CD14-positive monocyte (primary cell): Measurements from ENCODE around the gene BCAR3. TPM values are rescaled to one million over a fixed set of nuclear protein-coding genes. Genes with fewer than 3 reads are reported as not detected.

Experiments used
- DNase-seq, 3 donors: peaks; one replicate each; pipeline ENCODE4 v3.0.0-alpha.2; 2011 to 2022
- H2AFZ ChIP-seq: 2 replicates; pipeline ENCODE4 v1.6.0; 2012; ENCODE audit warnings: mild to moderate bottlenecking, low read depth, low read length, inconsistent platforms; ENCODE audit not compliant: insufficient read depth, poor library complexity, severe bottlenecking
- H3K27ac ChIP-seq, 2 donors: 1 replicate in 1 of 2; 2 replicates in 1 of 2; pipeline ENCODE4 v1.5.1; 2012 to 2013; ENCODE audit warnings: low read length in 2 of 2, control low read depth in 1 of 2, inconsistent platforms in 1 of 2, low read depth in 1 of 2, mild to moderate bottlenecking in 1 of 2
- H3K27me3 ChIP-seq, 2 donors: one replicate each; pipeline versions ENCODE4 v1.6.0 to v1.6.1; 2011 to 2013; ENCODE audit warnings: low read length in 2 of 2; ENCODE audit not compliant: control insufficient read depth in 2 of 2, insufficient read depth in 2 of 2
- H3K36me3 ChIP-seq, 2 donors: replicated peaks in 1 of 2; 1 replicate in 1 of 2; 2 replicates in 1 of 2; pipeline versions ENCODE4 v1.5.1 to v1.6.1; 2012 to 2013; ENCODE audit warnings: low read length in 2 of 2, control low read depth in 1 of 2, inconsistent platforms in 1 of 2, mild to moderate bottlenecking in 1 of 2; ENCODE audit not compliant: insufficient read depth in 2 of 2, control insufficient read depth in 1 of 2
- H3K4me1 ChIP-seq, 2 donors: 1 replicate in 1 of 2; 2 replicates in 1 of 2; pipeline versions ENCODE4 v1.5.1 to v1.6.1; 2012 to 2013; ENCODE audit warnings: low read length in 2 of 2, control low read depth in 1 of 2, inconsistent platforms in 1 of 2, mild to moderate bottlenecking in 1 of 2, moderate library complexity in 1 of 2; ENCODE audit not compliant: insufficient read depth in 2 of 2, control insufficient read depth in 1 of 2
- H3K4me2 ChIP-seq: replicated peaks from 2 replicates; pipeline ENCODE3; 2012; ENCODE audit warnings: low read length, moderate library complexity, mild to moderate bottlenecking; ENCODE audit not compliant: poor library complexity, severe bottlenecking; ENCODE audit errors: extremely low read depth
- H3K4me3 ChIP-seq, 3 experiments: fragments of 200-600 bp in 1 of 3; sonication (generic) in 1 of 3; replicated peaks in 1 of 3; 1 replicate in 2 of 3; 2 replicates in 1 of 3; pipeline ENCODE4 v1.5.1; 2011 to 2013; ENCODE audit warnings: low read length in 3 of 3, mild to moderate bottlenecking in 3 of 3, control low read depth in 2 of 3, low read depth in 2 of 3, inconsistent platforms in 1 of 3, moderate library complexity in 1 of 3
- H3K79me2 ChIP-seq: 2 replicates; pipeline ENCODE4 v1.6.0; 2012; ENCODE audit warnings: mild to moderate bottlenecking, control low read depth, inconsistent platforms, low read length, moderate library complexity; ENCODE audit not compliant: insufficient read depth
- H3K9ac ChIP-seq: 2 replicates; pipeline ENCODE4 v1.6.0; 2017; ENCODE audit warnings: low read length, mild to moderate bottlenecking; ENCODE audit not compliant: insufficient read depth, poor library complexity, severe bottlenecking
- H3K9me3 ChIP-seq, 2 donors: replicated peaks in 1 of 2; 1 replicate in 1 of 2; 2 replicates in 1 of 2; pipeline versions ENCODE4 v1.5.1 to v1.6.1; 2012 to 2013; ENCODE audit warnings: low read length in 2 of 2, control low read depth in 1 of 2; ENCODE audit not compliant: control insufficient read depth in 1 of 2, insufficient read depth in 1 of 2
- H4K20me1 ChIP-seq: 2 replicates; pipeline ENCODE4 v1.6.0; 2012; ENCODE audit warnings: mild to moderate bottlenecking, low read length, control low read depth, moderate library complexity; ENCODE audit not compliant: insufficient read depth
- H3K27ac Mint-ChIP-seq, 7 donors: one replicate each; pipeline ENCODE4 v1.8.0; 2020; ENCODE audit warnings: mild to moderate bottlenecking in 7 of 7, mixed read lengths in 7 of 7, moderate library complexity in 6 of 7, inconsistent platforms in 2 of 7
- H3K27me3 Mint-ChIP-seq, 3 donors: one replicate each; pipeline ENCODE4 v1.8.0; 2021 to 2022; ENCODE audit warnings: low read depth in 3 of 3, mild to moderate bottlenecking in 3 of 3, mixed read lengths in 3 of 3, moderate library complexity in 3 of 3, inconsistent platforms in 1 of 3
- H3K36me3 Mint-ChIP-seq, 2 donors: one replicate each; pipeline ENCODE4 v1.8.0; 2020; ENCODE audit warnings: mixed read lengths in 2 of 2, inconsistent platforms in 1 of 2, mild to moderate bottlenecking in 1 of 2
- H3K4me1 Mint-ChIP-seq: one replicate; pipeline ENCODE4 v1.8.0; 2020; ENCODE audit warnings: mild to moderate bottlenecking, mixed read lengths
- H3K4me3 Mint-ChIP-seq, 2 donors: one replicate each; pipeline ENCODE4 v1.8.0; 2020; ENCODE audit warnings: mild to moderate bottlenecking in 2 of 2, mixed read lengths in 2 of 2, moderate library complexity in 1 of 2
- H3K9me3 Mint-ChIP-seq, 7 donors: one replicate each; pipeline ENCODE4 v1.8.0; 2020 to 2022; ENCODE audit warnings: mixed read lengths in 7 of 7, mild to moderate bottlenecking in 6 of 7, moderate library complexity in 6 of 7, inconsistent platforms in 2 of 7
- WGBS: methylation state at CpG from one replicate; pipeline ENCODE4 v1.1.5; 2013; ENCODE audit warnings: missing lambda C conversion rate; ENCODE audit not compliant: insufficient coverage; 5-methylcytosine and 5-hydroxymethylcytosine counted together
- intact Hi-C, 2 donors: fragments of 100-400 bp; cut with micrococcal nuclease; formaldehyde crosslinking; loops; one replicate each; pipeline versions ENCODE4 v1.15.0 to v1.15.1; 2023
- polyA plus RNA-seq, 3 donors: library from polyadenylated mRNA; depleted of rRNA in 1 of 3; unstranded in 2 of 3; stranded (reverse) in 1 of 3; fragments of 300-500 nt in 2 of 3; fragments of >200 nt in 1 of 3; fragmentation: Illumina TruSeq in 2 of 3; gene quantifications; 1 replicate in 2 of 3; 2 replicates in 1 of 3; pipeline ENCODE4 v1.2.3, GENCODE V29; 2012 to 2021
- TF ChIP-seq, protein P1 (sequence below): fragments of 200-600 bp; IDR thresholded peaks from one replicate; pipeline ENCODE4 v1.8.0; 2022; ENCODE audit warnings: antibody characterized with exemption, mild to moderate bottlenecking

Gene BCAR3
- polyA plus RNA-seq, 3 donors, result 0.05 to 0.41 TPM; not detected in 1

DNA sequence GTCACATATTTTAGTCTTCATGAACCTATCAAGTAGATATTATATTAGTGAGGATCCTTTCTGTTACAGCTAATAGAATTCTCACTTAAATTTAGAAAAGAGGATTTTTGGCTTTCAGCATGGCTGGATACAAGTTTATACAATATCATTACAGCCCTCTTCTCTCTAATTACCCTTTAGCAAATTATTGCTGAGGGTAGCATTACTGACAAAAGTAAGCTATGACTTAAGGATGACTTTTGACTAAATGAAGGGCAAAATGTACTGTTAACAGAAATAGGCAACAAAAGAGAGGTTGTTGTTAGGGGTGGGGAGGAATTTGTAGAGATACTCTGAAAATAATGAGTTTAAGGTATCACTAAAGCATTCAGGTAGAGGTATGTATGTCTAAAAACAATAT lies 148.0 kb downstream of the BCAR3 start:
- Histone ChIP-seq H4K20me1 (no peaks in the 10 kb centered on the region), H3K27me3 (no peaks in the 10 kb centered on the region), H2AFZ (no peak overlapping the region), H3K27ac (no peak overlapping the region), H3K4me2 (no peak overlapping the region), H3K4me3 (no peak overlapping the region), H3K9me3 (no peaks in the 10 kb centered on the region), H3K79me2 (no peaks in the 10 kb centered on the region), H3K36me3 (no peaks in the 10 kb centered on the region), H3K4me1 (no peaks in the 10 kb centered on the region), H3K9ac (no peak overlapping the region)
- Mint-ChIP-seq H3K4me1 (peaks cover 3% of the 10 kb centered on the region), H3K36me3 (peaks cover 0 to 3% of the 10 kb centered on the region in 2 donors), H3K9me3 (peaks cover 0 to 5% (median 0%) of the 10 kb centered on the region in 7 donors), H3K4me3 (no peak overlapping the region), H3K27me3 (no peaks in the 10 kb centered on the region), H3K27ac (no peak overlapping the region)
- TF ChIP-seq, protein P1, sequence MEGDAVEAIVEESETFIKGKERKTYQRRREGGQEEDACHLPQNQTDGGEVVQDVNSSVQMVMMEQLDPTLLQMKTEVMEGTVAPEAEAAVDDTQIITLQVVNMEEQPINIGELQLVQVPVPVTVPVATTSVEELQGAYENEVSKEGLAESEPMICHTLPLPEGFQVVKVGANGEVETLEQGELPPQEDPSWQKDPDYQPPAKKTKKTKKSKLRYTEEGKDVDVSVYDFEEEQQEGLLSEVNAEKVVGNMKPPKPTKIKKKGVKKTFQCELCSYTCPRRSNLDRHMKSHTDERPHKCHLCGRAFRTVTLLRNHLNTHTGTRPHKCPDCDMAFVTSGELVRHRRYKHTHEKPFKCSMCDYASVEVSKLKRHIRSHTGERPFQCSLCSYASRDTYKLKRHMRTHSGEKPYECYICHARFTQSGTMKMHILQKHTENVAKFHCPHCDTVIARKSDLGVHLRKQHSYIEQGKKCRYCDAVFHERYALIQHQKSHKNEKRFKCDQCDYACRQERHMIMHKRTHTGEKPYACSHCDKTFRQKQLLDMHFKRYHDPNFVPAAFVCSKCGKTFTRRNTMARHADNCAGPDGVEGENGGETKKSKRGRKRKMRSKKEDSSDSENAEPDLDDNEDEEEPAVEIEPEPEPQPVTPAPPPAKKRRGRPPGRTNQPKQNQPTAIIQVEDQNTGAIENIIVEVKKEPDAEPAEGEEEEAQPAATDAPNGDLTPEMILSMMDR, result no peak
- DNase-seq, result no peak
- intact Hi-C loops, result no loop called here

DNA sequence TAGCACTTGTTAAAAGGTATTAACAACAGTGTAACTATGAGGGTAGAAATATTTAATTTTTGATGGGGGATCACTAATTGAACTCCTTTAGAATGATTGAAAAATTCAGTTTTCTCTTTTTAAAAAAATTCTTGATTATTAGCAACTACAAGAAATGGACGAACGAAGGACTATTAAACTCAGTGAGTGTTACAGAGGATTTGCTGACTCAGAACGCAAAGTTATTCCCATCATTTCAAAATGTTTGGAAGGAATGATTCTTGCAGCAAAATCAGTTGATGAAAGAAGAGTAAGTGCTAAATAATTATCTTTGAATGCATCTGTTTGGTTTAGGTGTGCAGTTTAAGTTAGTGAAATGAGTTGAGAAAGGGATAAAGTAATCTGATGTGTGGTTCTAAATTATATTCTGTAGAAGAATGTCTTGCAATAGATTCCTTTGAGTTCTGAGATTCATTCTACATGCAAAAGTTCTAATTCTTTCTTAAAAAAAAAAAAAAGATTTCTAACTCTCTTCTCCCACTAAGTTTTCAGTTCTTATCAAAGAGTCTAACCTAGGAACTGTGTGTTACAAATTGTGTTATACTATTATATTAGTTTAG lies 148.8 kb downstream of the BCAR3 start:
- Histone ChIP-seq H3K9ac (no peak overlapping the region), H3K4me2 (no peak overlapping the region), H3K4me1 (no peaks in the 10 kb centered on the region), H3K27ac (no peak overlapping the region), H4K20me1 (no peaks in the 10 kb centered on the region), H3K4me3 (no peak overlapping the region), H2AFZ (no peak overlapping the region), H3K27me3 (no peaks in the 10 kb centered on the region), H3K36me3 (no peaks in the 10 kb centered on the region), H3K79me2 (no peaks in the 10 kb centered on the region), H3K9me3 (no peaks in the 10 kb centered on the region)
- TF ChIP-seq, protein P1, result no peak
- H3K4me1 Mint-ChIP-seq, result peaks cover 9% of the 10 kb centered on the region
- H3K36me3 Mint-ChIP-seq, result peaks cover 0 to 3% of the 10 kb centered on the region in 2 donors
- DNase-seq, result no peak
- no peak overlapping the region for H3K27ac Mint-ChIP-seq
- intact Hi-C loops, result no loop called here
- H3K4me3 Mint-ChIP-seq, result no peak overlapping the region
- H3K27me3 Mint-ChIP-seq, result no peaks in the 10 kb centered on the region
- peaks cover 0 to 5% (median 0%) of the 10 kb centered on the region in 7 donors for H3K9me3 Mint-ChIP-seq
- 94% methylated on average over 3 of the region's 3 CpGs for WGBS
